Measurements from ENCODE around the gene CEP63.

GRCh38 chr3:134600685-134601463, 115.0 kb downstream of the CEP63 start:
- TF ChIP-seq CTCF (IDR thresholded peaks at IDR 0.05) (peak in 5 of 7 experiments; percentile 55 to 95 (median 88)), POLR2A (IDR thresholded peaks at IDR 0.05) (no peak)

Measured in stomach (tissue), 4 donors.